Fibroblast of mammary gland (primary cell): Measurements from ENCODE around the gene NASP.

Experiments used
- DNase-seq: peaks from one replicate; pipeline ENCODE4 v3.0.0-alpha.2; 2010; ENCODE audit warnings: low read depth
- H3K4me3 ChIP-seq: 2 replicates; pipeline ENCODE4 v1.5.1; 2011; ENCODE audit warnings: low read depth, mild to moderate bottlenecking, low read length, moderate library complexity; ENCODE audit not compliant: control insufficient read depth
- TF ChIP-seq, protein P1 (sequence below): conservative IDR thresholded peaks from 2 replicates; pipeline ENCODE4 v1.5.1; 2011; ENCODE audit warnings: low read depth, low read length, inconsistent platforms; ENCODE audit not compliant: control insufficient read depth, insufficient read depth

The NASP gene

DNA sequence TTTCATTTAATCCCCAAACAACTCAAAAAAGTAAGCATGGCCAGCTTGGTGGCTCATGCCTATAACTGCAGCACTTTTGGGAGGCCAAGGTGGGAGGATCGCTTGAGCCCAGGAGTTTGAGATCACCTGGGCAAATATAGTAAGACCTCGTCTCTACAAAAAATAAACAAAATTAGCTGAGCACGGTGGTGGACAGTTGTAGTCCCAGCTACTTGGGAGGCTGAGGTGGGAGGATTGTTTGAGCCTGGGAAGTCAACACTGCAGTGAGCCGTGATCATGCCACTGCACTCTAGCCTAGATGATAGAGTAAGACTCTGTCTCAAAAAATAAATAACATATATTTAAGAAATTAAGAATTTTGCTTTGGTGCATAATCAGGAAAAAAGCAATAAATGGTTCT is 39.3 kb upstream of the NASP start:
- no peak overlapping the region for H3K4me3 ChIP-seq
- TF ChIP-seq, protein P1, sequence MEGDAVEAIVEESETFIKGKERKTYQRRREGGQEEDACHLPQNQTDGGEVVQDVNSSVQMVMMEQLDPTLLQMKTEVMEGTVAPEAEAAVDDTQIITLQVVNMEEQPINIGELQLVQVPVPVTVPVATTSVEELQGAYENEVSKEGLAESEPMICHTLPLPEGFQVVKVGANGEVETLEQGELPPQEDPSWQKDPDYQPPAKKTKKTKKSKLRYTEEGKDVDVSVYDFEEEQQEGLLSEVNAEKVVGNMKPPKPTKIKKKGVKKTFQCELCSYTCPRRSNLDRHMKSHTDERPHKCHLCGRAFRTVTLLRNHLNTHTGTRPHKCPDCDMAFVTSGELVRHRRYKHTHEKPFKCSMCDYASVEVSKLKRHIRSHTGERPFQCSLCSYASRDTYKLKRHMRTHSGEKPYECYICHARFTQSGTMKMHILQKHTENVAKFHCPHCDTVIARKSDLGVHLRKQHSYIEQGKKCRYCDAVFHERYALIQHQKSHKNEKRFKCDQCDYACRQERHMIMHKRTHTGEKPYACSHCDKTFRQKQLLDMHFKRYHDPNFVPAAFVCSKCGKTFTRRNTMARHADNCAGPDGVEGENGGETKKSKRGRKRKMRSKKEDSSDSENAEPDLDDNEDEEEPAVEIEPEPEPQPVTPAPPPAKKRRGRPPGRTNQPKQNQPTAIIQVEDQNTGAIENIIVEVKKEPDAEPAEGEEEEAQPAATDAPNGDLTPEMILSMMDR: no peak
- no peak for DNase-seq

DNA sequence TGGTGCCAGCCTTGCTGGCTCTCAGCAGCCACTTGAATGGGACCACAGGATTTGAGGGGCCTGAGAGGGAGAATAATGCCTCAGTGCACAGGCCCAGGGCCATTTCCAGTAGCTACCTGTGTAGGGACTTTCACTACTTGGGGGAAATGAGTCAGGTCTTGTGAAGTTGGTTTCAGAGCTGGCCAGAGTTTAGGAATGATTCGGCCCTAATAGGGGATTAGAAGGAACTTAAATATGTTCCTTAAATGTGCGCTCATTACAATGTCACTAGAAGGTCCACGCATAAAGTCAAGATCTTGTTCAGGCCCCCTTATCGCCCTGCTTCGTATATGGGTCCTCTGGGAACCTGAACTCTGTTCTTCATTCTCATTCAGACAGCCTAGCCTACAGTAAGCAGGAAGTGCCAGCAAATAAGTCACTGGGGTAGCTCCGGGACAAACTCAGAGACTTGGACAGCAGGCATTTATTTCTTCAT is 38.8 kb upstream of the NASP start:
- no peak for DNase-seq
- no peak overlapping the region for H3K4me3 ChIP-seq
- TF ChIP-seq, protein P1: no peak

DNA sequence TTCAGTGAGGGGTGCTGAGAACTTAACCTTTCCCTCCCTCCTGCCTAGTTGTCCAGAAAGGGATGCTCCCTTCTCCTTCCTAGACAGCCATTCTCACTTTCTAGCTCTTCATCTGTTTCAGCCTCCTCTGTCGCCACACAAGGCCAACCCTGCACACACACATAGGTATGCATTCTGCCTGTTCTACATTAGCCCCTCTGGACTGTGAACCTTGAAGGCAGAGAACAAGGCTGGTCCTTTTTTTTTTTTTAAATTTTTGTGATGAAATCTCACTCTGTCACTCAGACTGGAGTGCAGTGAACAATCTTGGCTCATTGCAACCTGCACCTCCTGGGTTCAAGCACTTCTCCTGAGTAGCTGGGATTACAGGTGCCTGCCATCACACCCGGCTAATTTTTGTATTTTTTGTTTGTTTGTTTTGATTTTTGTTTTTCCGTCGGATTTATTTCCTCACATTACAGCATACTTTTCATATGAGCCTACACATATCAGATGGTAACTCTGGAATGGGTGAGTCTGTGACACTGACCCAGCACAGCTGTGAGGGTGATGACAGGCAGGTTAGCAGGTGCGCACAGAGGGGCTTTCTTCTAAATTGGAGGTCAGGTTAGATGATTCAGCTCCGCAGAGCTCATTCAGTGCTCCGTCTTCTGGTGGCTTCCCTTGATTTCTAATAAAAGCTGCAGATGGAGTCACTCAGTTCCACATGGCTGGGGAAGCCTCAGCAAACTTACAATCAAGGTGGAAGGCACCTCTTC is 38.1 kb upstream of the NASP start:
- no peak overlapping the region for H3K4me3 ChIP-seq
- TF ChIP-seq, protein P1: no peak
- DNase-seq: no peak

DNA sequence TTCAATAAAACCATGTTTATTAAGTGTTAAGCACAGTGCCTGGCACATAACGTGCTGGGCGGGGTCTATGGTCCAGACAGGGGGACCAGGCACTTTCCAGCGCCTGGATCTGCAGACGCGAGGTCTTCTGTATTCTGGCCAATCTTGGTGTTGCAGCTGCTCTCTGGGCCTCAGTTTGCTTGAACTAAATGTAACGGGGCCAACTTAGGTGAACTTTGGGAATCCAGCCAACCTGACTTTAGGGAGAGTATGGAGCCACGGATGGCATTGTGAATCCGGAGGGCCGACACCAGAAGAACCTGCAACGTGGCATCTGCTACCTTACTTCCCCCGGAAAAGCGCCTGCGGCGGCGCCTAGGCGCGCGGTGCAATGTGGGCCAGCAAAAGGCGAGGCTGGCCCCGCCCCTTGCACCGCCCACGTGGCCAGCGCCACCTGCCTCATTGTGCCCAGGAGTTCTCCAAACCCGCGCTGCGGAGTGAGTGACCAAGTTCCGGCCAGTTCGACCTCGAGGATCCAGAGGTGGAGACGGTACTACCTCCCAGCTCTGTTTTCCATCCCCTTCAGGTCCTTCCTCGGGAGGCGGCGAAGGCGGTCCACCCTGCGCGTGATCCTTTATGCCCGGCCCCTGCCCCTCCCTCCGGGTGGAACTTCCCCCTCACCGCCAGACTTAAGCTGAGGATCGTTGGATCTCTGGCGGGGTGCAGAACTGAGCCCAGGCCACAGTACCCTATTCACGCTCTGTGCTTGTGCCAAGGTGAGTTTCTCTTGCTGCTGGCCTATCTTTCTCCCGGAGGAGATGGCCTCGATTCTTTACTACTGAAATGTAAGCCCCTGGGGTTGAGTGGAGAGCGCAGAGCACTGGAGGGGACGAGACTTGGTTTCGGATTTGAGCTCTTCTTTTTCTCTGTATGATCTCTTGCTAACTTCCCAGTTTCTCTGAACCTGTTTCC is 33.2 kb upstream of the NASP start, which contains the start of gene AKR1A1:
AKR1A1 (plus strand) TSS at position 426 of the 951 bp plus-strand sequence. CDS start 10,969 bp downstream, outside the sequence.
- TF ChIP-seq, protein P1: no peak
- H3K4me3 ChIP-seq: peak within 1 kb of the TSS; percentile 98
- DNase-seq: peak; percentile 78

DNA sequence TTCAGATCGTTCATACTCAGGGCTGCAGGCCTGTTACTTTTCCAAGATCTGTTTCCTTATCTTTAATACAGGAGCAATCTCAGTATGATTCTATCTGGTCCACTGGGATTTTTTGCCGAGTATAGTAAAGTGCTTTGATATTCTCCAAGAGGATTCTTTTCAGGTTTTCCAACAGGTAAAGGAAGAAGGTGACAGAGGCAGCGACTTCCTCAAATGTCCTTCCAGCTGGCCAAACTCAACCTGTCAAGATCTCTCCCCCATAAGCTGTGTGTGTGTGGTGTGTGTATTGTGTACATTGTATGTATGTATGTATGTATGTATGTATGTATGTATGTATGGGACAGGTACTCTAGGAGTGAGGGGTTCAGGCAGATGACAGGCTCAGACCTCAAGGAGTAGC is 32.2 kb upstream of the NASP start:
- peak overlapping the region; percentile 98 for H3K4me3 ChIP-seq
- TF ChIP-seq, protein P1: no peak
- no peak for DNase-seq

DNA sequence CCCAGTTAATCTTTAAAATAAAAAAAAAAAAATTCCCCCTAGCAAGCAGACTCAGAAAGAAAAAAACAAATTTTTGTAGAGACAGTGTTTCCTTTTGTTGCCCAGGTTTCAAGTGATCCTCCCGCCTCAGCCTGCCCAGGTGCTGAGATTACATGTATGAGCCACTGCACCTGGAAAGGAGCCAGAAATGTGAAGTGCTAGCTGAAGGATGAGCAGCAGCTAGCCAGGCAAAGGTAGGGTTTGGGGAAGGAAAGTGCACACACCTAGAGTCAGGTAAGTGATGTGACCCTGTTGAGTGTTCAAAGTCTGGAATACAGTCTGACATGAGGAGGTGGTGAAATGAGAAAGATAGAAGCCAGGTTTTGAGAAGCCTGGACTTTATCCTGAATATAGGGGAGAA is 31.5 kb upstream of the NASP start:
- no peak overlapping the region for H3K4me3 ChIP-seq

More for the DNA sequence above, 31.5 kb upstream of the NASP start:
- DNase-seq: no peak
- TF ChIP-seq, protein P1: no peak
